NCI-H1105 (cell line): ENCODE measurements around the gene PDXP.
"Not testable (repeated sequence)": the region's sequence is repeated elsewhere in the genome, so short reads cannot be mapped to it uniquely, and the experiment has no call there.

Source experiments
- DNase-seq: peaks from one replicate; lab custom pipeline; 2025; lab: John Stamatoyannopoulos, UW

The PDXP gene

DNA sequence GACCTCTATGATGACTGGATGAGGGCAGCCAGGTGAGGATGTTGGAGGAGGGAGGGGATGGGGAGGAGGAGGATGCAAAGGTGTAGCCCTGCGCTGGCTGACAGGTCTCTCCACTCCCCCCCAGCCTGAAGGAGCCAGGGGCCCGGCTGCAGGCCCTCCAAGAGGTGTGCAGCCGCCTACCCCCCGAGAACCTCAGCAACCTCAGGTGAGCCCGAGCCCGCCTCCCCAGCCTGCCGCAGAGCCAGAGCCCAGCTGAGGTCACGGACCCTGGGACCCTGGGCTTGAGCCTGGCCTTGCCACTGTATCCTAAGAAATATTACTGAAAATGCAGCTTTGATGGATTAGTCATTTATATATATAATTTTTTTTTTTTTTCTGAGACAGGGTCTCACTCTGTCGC, 11.2 kb upstream of the PDXP start:
- DNase-seq = no peak

DNA sequence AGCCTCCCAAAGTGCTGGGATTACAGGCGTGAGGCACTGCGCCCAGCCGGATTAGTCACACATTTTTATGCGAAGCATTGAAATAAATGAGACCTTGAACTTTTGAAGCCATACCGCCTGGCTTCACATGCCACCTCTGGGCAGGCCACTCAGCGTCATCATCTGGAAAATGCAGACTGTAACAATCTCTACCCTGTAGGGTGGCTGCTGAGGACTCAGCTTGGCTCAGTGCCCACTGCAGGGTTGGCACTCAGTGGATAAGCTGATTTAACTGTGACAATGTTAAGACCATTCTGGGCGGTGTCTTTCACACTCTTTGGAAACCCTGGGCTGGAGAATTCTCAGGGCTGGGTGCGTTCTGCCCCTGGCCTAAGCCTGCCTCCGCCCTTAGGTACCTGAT, 10.6 kb upstream of the PDXP start:
- DNase-seq = no peak

GRCh38 chr22:37650463-37651136, 7.9 kb upstream of the PDXP start:
- no peak for DNase-seq

GRCh38 chr22:37654563-37655251, 3.8 kb upstream of the PDXP start:
- no peak for DNase-seq

DNA sequence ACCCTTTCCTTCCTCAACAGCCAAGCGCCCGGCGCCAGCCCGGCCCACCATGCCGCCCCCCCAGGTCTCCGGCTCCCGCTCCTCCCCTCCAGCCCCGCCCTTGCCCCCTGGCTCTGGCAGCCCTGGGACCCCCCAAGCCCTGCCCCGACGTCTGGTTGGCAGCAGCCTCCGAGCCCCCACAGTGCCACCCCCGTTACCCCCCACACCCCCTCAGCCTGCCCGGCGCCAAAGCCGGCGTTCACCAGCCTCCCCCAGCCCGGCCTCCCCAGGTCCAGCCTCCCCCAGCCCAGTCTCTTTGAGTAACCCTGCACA, 3.3 kb upstream of the PDXP start:
- DNase-seq = no peak

DNA sequence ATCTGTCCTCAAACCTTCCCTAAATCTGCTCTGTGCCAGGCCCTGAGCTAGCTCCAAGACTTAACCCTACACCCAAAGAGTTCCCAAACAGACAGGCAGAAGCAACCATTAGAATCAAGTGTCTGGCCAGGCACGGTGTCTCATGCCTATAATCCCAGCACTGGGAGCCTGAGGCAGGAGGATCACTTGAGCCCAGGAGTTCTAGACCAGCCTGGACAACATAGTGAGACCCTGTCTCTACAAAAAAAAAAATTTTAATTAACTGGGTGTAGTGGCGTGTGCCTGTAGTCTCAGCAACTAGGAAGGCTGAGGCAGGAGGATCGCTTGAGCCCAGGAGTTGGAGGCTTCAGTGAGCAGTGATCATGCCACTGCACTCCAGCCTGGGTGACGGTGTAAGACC, 1.9 kb upstream of the PDXP start:
- not testable (repeated sequence) for DNase-seq

DNA sequence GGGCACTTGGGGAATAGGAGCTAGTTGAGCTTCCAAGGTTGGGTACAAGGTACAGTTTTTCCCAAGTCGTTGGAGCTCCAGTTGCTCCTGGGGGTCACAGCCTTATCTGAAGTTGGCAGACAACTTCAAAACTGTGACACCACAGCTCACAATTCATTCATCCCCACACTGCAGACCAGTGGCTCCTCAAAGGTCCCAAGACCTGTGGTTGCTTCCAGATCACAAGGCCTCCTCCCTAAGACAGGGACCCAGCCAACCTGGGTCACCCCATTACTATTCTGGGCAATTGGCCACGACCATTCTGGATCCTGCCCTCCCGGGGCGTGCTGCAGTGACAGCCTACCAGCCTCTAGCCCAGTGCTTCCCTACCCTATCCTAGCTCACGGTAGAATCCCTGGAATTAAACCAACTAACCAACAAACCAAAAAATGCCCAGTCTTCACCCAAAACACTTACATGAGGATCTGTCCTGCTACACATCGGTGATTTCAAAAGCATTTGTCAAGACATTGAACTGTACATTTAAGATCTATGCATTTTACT, 862 bp upstream of the PDXP start:
- no peak for DNase-seq

GRCh38 chr22:37659066-37659896, 758 bp downstream of the PDXP start:
- no peak for DNase-seq

- DNase-seq = no peak
Measured at GRCh38 chr22:37659897-37660708, 1.6 kb downstream of the PDXP start.

- no peak for DNase-seq
Measured at GRCh38 chr22:37660709-37661045, 2.2 kb downstream of the PDXP start.

GRCh38 chr22:37661160-37661924, 2.8 kb downstream of the PDXP start:
- no peak for DNase-seq

- no peak for DNase-seq
Measured at GRCh38 chr22:37662039-37662438, 3.5 kb downstream of the PDXP start.

GRCh38 chr22:37663521-37664140, 5.1 kb downstream of the PDXP start:
- no peak for DNase-seq

GRCh38 chr22:37664249-37665101, 6.0 kb downstream of the PDXP start:
- DNase-seq = no peak

- DNase-seq = no peak
Measured at GRCh38 chr22:37665487-37665886, 7.0 kb downstream of the PDXP start.

DNA sequence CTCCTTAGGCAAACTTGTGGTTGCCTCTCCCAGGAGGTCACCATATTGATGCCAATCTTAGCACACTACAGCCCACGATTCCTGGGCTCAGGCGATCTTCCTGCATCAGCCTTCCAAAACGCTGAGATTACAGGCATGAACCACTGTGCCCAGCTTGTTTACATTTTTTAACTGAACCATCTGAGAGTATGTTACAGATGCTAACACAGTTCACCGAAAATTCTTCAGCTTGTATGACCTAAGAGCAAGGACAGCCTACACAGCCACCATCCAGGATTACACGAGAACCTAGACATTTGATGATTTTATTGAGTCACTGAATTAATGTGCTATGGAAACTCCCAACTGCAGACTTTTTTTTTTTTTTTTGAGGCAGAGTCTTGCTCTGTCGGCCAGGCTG, 11.1 kb downstream of the PDXP start:
- DNase-seq = no peak

- no peak for DNase-seq
Measured at GRCh38 chr22:37672206-37672919, 13.8 kb downstream of the PDXP start.

GRCh38 chr22:37672920-37673455, 14.5 kb downstream of the PDXP start:
- no peak for DNase-seq

- no peak for DNase-seq
Measured at GRCh38 chr22:37674248-37674647, 15.7 kb downstream of the PDXP start.
